Ureter (tissue), 1 donor: ENCODE results near the gene METTL25B. TPM values are rescaled to one million over a fixed set of nuclear protein-coding genes. Genes with fewer than 3 reads are reported as not detected.

ENCODE experiments used
- DNase-seq: peaks from one replicate; pipeline ENCODE4 v3.0.0-alpha.2; 2020; ENCODE audit warnings: low spot score
- total RNA-seq: library from RNA; stranded (reverse); gene quantifications from one replicate; pipeline ENCODE4 v1.2.4, GENCODE V29; 2023
- donor health status: DM: yes; HTN: yes; CAD: no.

METTL25B gene
- total RNA-seq, 1 donor from 2014 or later: 49.5 TPM

DNA sequence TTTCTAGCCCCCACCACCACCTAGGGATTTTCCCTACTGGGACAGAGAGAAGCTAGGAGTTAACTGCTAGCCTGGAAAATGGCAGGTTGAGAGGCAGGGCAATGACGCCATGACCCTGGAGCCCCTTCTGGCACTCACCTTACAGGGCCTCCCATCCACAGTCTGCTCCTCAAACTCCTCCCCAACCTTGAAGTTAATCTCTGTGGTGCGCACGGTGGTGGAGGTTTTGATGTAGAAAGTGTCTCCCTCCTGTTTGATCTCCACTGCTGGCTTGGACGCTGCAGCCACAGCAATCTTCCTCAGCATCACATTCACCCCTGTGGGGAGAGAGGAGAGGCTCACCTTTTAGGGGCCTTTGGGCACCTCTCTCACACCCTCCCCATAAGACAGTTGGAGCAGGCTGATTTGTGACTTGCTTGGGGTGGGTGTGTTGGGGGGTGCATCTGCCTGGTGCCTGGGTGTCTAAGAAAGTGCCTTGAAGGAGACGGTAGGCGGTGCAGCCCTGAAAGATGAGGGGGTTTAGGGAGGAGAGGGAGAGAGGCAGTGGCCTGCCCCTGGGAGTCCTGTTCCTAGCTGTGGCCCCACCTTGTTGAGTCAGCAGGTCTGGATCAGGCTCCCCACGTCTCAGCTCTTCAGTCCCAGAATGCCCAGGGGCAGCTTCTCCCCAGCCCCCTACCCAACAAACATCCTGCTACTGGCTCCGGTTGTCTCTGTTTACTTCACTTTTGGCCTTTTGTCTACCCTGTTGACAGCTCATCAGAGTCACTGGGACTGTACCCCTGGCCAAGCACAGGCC is 27.3 kb upstream of the METTL25B start:
- DNase-seq: no peak

DNA sequence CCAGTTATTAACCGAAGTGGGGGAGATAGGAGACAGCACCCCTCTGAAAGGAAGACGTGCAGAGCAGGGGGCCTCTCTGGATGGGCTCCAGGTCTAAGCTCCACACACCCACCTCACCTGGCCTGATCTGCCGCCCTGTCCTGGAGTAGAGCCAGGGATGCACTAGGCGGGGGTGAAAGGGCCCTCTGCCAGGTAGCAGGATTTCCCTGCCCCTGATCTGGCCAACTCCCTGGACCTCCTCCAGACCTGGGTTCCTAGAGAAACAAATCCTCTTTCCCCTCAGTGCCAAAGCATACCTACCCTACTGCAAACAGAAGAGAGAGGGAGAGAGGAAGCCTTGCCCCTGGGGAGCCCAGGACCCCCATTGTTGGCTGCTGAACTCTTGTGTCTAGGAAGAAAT is 24.9 kb upstream of the METTL25B start:
- no peak for DNase-seq

DNA sequence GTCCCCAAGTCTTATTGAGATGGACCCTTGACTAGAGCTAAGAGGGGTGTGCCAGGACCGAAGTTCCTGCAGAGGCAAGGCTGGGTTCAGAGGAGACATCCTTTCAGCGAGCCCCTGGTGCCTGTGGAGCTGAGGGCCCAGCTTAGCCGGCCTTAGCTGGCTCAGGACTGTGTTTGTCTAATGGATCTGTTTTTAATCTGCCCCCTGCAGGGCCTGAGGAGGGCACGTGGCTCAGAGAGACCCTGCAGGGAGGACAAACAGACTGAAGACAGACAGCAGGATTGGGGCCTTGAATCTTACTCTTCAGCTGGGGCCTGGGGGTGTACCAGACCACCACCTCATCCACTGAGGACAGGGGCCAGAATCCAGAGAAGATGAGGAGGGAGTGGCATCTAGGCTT is 24.5 kb upstream of the METTL25B start:
- no peak for DNase-seq

GRCh38 chr1:156704166-156704711 is 24.0 kb upstream of the METTL25B start:
- DNase-seq: no peak

DNA sequence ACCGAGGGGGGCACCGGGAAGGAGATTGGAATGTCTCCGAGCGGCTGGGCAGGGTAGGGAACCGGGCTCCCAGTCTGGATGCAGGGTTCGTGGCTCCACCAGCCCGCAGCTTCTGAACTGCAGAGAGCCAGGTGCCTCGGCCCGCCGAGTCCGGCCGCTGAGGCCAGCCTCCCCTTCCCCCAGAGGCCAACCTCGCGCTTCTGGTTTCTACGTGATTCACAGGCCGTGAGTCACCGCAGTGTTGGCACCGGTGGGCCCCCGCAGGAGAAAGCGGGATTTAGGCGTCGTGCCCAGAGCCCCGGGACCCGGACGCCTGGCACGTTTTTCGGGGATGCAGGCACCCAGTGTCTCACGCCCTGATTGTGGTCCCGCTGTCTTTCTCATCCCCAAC is 23.3 kb upstream of the METTL25B start:
- peak; percentile 73 for DNase-seq

DNA sequence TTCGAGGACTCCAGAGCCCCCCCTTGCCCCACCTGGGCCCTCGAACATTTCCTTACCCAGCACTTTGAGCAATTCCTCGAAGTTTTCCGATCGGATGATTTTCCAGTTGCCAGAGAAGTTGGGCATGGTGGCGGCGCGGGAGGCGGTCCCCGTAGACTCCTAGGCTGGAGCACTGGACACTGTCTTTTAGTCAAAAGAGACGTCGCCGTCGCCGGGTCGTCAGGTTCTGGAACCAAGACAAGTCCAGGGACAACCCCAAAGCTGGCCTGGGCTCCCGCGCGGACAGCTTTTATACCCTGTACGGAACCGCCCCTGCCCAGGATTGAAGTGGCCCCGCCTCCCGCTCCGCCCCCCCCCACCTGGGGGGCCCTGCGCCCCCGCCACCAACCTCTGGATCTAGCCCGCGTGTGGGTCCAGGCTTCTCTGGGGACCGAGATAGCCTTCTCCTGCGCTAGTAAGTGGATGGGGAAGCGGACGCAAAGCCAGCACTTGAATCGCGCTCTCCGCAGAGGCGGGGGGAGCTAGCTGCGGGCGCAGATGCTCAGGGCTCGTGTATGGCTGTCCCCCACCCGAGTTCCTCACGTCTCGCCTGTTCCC is 22.9 kb upstream of the METTL25B start, which contains the start of gene CRABP2:
CRABP2 (minus strand) TSS at position 263 of the 597 bp plus-strand sequence; CDS start at position 126, 137 bp downstream.
- peak; percentile 62 for DNase-seq

DNA sequence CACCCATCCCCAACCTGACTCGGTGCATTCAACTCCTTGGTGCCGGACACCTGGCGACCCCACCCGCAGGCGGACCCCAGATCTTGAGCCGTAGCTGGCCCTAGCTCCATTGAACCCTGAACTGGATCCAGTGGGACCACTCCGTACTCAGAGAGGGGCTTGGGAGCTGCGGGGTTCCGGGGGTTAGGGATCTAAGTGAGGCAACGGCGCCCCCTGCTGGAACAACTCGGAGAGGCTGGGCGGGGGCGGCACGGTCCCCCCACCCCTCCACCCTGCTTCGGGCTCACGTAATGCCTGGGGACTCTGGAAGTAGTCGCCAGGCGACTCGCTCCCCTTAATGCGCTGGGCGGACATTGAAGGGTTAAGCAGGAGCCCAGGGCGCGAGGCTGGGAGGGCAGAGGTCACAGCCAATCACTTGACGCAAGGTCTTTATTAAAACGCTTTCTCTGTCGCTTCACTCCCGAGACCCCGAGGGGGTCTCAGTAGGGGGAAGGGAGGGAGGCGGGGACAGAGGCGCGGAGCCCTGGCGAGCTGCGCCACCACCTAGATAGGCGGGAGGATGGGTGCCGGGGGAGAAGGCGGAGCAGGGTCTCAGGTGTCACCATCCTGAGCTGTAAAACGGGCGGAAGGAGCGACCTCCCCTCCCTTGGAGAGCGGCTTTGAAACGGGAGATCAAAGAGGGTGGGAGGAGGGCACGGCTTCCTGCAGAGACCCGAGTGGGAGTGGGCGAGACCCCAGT is 22.2 kb upstream of the METTL25B start:
- DNase-seq: peak; percentile 78

DNA sequence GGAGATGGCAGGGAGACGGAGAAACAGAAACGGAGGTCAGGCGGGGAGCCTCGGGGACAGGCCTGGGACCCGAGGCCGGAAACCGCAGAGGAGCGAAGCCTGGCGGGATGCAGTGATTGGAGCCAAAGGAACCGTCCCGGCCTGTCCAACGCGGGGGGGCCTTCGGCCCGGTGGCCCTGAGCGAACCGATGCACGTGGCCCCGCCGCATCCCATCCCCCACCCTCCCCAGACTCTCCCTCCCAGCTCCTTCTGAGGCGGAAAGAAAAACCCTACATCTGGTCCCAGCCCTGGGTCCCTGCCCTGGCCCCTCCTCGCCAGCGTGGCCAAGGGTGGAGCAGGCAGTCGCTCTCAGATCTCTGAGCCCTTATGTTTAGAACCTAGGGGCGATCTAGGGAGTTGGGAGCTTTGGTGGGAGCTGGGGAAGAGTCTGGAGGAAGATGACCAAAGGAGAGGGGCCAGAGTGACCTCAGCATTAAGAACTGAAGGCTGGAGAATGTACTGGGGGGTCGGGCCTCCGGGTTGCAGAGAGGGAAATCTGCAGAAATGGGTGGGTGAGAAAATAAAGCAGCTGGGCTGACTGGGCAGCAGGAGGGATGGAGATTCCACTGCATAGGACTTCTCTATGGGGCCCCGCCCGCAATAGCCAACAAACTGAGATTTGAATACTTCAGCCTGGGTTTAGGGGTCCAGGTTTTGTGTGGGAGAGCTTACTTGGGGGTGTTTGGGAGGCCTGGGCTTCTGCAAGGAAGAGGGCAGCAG is 21.4 kb upstream of the METTL25B start:
- peak; percentile 88 for DNase-seq

GRCh38 chr1:156707417-156708217 is 20.7 kb upstream of the METTL25B start:
- no peak for DNase-seq

- no peak for DNase-seq
These were observed 20.0 kb upstream of the METTL25B start for GRCh38 chr1:156708218-156708661.

DNA sequence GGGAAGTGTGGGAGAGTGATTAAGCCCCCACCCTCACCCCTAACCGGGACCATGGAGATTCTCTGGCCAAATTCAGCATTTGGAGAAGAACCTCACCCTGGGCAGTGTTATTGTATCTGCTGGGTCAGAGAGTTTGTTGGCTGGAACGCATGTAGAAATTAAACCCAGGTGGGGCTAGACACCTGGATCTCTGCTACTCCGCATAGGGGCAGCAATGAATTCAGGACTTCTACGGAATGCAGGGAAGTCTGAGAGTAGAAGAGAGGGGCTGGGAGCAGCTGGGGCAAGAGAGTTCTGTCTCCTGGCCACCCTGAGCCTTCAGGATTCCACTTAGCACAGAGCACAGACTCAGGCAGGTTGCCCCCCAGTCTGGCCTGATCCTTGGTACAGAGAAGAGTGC is 19.2 kb upstream of the METTL25B start:
- no peak for DNase-seq

DNA sequence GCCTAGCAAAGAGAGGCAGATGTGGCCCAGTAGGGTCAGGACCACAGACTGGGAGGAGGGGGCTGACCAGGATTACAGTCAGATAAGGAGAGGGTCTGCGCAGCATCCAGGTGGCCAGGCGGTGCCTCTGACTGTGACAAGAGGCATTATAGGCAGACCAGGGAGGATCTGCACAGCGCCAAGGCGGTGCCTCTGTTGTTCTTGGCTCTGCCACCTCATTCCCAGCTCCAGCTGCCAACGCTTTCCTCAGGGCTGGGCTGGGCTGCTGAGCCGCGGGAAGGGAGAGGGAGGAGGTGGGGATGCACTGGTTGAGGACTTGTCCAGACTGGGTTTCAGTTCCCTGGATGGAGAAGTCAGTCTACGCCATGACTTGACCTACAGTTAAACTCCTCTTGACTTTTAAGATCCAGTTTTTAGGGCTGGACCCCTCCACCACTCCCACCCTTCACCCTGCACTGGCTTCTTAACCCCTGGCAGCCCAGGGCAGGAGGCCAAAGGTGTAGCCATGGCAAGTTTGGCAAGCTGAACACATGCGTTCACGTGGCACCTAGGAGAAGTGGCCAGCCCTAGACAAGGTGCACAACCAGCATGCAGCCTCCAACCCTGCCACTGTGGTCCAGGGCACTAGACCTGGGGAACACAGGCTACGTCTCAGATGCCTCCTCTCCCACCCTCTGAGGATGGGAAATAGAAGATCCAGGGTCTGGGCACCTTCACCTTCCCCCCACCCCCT is 18.3 kb upstream of the METTL25B start:
- DNase-seq: peak; percentile 83

GRCh38 chr1:156711011-156711817 is 17.1 kb upstream of the METTL25B start:
- no peak for DNase-seq

- no peak for DNase-seq
These were observed 15.6 kb upstream of the METTL25B start for GRCh38 chr1:156712626-156713025.

GRCh38 chr1:156714830-156715229 is 13.4 kb upstream of the METTL25B start:
- DNase-seq: no peak

DNA sequence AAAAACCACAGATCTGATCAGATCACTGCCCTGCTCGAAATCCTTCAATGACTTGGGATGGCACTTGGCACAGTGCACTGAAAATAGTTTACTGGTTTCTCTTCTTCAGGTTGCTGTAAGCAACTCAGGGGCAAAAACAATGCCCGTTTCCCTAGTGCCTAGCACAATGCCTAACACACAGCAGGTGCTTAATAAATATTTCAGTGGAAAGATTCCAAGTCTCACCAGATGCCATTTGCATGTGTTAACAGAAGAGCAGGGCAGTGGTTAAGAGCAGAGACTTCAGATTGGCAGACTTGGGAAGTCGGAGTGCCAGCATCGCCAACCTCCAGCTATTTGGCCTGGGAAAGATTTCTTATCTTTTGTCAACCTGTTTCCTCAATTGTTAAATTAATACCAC is 10.9 kb upstream of the METTL25B start:
- DNase-seq: no peak

- no peak for DNase-seq
These were observed 7.1 kb upstream of the METTL25B start for GRCh38 chr1:156721131-156721530.

DNA sequence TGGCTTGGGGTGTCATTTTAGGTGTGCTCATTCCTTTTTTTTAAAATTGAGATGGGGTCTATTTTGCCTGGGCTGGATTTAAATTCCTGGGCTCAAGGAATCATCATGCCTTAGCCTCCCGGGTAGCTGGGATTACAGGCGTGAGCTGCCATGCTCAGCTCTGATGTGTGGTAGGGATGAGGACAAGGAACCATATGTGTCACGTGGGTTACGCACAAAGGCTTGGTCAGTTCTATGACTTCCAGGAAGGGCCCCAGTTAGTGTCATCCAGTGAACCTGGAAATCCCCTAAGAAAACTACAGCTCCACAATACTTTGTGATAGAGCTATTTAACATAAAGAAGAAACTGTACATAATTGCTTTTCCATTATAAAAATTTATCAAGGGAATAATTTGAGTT is 6.7 kb upstream of the METTL25B start:
- no peak for DNase-seq

GRCh38 chr1:156725683-156726280 is 2.5 kb upstream of the METTL25B start:
- DNase-seq: peak; percentile 90
